HL-60 (cell line): ENCODE results near the gene CPED1.

ENCODE experiments used
- DNase-seq, 2 experiments: peaks; one replicate each; pipeline ENCODE4 v3.0.0-alpha.2; 2010 to 2020; ENCODE audit warnings: low read depth in 1 of 2, low spot score in 1 of 2
- H3K27ac ChIP-seq: fragments of 250-450 bp; sonication (Bioruptor Pico); replicated peaks from 2 replicates; pipeline ENCODE4 v1.5.1; 2020; ENCODE audit warnings: mild to moderate bottlenecking, moderate library complexity
- H3K27me3 ChIP-seq: fragments of 250-450 bp; sonication (Bioruptor Pico); 2 replicates; pipeline ENCODE4 v1.5.1; 2021; ENCODE audit warnings: mild to moderate bottlenecking, moderate library complexity; ENCODE audit not compliant: insufficient read depth, poor library complexity, severe bottlenecking
- H3K4me3 ChIP-seq: replicated peaks from 2 replicates; pipeline ENCODE4 v1.5.1; 2011; ENCODE audit warnings: mild to moderate bottlenecking, control low read depth, low read length; ENCODE audit not compliant: insufficient read depth
- GABPA ChIP-seq: IDR thresholded peaks from 2 replicates; pipeline ENCODE4 v1.6.1; 2012; ENCODE audit warnings: low read depth
- POLR2AphosphoS5 ChIP-seq: IDR thresholded peaks from 2 replicates; pipeline ENCODE4 v1.6.1; 2012; ENCODE audit warnings: low read depth
- SPI1 ChIP-seq: IDR thresholded peaks from 2 replicates; pipeline ENCODE4 v1.6.1; 2012; ENCODE audit warnings: low read depth, mild to moderate bottlenecking, borderline replicate concordance
- TF ChIP-seq, protein P1 (sequence below): IDR thresholded peaks from 2 replicates; pipeline ENCODE4 v1.6.1; 2012; ENCODE audit warnings: low read depth; ENCODE audit not compliant: insufficient replicate concordance
- TF ChIP-seq, protein P2 (sequence below): IDR thresholded peaks from one replicate; pipeline ENCODE4 v1.5.1; 2011; ENCODE audit warnings: low read length, control low read depth, inconsistent platforms; ENCODE audit not compliant: insufficient read depth

Gene CPED1

DNA sequence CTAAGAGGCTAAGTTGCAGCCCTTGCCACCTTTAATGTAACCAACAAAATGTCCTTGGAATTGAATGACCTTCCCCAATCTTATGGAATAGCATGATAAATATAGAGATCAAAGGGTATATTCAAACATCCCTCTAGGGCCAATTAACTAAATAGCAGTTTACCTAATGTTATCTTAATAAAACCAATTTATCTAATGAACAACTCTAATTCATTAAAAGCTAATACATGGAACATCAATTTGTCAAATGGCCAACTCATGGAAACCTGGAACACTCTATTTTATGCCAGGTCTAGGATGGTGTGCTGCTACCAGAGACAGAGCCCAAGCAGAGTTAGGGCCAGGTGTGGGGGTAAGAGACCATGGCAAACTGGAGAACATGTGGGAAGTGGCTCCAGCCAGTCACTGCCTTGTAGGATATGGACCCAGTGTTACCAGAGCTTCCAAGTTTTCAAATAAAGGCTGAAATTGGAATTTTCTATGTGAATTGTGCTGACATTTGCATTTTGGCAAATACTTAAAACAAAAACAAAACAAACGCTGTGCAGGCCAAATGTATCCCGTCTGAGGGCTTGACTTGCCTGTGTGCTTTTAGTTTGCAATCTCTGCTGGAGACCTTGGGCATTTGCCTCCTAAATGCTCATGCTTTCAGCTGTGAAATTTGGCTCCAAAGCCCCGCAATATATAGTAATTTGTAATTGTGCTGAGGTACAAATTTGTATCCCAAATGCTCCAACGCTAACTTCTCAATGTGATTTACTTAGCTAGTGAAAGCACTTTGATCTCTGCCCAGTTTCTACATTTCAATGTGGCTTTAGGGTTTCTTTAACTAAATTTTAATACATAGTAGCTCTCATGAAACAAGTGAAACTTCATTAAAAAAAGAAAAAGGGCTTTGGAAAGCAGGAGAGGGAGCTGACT lies 55.1 kb downstream of the CPED1 start:
- TF ChIP-seq POLR2AphosphoS5 (no peak), SPI1 (no peak), GABPA (no peak)
- TF ChIP-seq, protein P1, sequence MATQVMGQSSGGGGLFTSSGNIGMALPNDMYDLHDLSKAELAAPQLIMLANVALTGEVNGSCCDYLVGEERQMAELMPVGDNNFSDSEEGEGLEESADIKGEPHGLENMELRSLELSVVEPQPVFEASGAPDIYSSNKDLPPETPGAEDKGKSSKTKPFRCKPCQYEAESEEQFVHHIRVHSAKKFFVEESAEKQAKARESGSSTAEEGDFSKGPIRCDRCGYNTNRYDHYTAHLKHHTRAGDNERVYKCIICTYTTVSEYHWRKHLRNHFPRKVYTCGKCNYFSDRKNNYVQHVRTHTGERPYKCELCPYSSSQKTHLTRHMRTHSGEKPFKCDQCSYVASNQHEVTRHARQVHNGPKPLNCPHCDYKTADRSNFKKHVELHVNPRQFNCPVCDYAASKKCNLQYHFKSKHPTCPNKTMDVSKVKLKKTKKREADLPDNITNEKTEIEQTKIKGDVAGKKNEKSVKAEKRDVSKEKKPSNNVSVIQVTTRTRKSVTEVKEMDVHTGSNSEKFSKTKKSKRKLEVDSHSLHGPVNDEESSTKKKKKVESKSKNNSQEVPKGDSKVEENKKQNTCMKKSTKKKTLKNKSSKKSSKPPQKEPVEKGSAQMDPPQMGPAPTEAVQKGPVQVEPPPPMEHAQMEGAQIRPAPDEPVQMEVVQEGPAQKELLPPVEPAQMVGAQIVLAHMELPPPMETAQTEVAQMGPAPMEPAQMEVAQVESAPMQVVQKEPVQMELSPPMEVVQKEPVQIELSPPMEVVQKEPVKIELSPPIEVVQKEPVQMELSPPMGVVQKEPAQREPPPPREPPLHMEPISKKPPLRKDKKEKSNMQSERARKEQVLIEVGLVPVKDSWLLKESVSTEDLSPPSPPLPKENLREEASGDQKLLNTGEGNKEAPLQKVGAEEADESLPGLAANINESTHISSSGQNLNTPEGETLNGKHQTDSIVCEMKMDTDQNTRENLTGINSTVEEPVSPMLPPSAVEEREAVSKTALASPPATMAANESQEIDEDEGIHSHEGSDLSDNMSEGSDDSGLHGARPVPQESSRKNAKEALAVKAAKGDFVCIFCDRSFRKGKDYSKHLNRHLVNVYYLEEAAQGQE, result no peak
- TF ChIP-seq, protein P2, sequence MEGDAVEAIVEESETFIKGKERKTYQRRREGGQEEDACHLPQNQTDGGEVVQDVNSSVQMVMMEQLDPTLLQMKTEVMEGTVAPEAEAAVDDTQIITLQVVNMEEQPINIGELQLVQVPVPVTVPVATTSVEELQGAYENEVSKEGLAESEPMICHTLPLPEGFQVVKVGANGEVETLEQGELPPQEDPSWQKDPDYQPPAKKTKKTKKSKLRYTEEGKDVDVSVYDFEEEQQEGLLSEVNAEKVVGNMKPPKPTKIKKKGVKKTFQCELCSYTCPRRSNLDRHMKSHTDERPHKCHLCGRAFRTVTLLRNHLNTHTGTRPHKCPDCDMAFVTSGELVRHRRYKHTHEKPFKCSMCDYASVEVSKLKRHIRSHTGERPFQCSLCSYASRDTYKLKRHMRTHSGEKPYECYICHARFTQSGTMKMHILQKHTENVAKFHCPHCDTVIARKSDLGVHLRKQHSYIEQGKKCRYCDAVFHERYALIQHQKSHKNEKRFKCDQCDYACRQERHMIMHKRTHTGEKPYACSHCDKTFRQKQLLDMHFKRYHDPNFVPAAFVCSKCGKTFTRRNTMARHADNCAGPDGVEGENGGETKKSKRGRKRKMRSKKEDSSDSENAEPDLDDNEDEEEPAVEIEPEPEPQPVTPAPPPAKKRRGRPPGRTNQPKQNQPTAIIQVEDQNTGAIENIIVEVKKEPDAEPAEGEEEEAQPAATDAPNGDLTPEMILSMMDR, result no peak
- DNase-seq, result no peak
- H3K27me3 ChIP-seq, result no peaks in the 10 kb centered on the region
- H3K27ac ChIP-seq, result no peak overlapping the region
- no peak overlapping the region for H3K4me3 ChIP-seq

DNA sequence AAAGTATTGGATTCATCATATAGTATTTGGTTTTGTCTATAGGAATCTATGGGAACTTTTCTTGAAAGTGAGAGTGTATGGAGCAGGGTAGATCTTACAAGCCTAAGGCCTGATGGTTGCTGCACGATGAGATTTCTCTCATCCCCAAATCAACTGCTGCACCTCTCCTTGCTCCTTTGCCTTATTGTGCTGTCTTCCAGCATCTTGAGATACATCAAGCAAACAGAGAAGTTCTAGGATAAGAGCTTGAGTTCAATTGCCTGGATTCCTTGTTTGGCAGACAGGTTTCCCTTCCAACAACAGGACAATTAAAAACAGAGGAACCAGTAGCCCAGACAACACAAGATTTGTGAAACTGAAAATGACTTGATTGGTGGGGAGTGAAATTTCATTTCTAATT lies 56.6 kb downstream of the CPED1 start:
- H3K27me3 ChIP-seq, result no peaks in the 10 kb centered on the region
- TF ChIP-seq SPI1 (no peak), GABPA (no peak), POLR2AphosphoS5 (no peak)
- TF ChIP-seq, protein P1, result no peak
- TF ChIP-seq, protein P2, result no peak
- no peak overlapping the region for H3K4me3 ChIP-seq
- DNase-seq, result no peak
- no peak overlapping the region for H3K27ac ChIP-seq

DNA sequence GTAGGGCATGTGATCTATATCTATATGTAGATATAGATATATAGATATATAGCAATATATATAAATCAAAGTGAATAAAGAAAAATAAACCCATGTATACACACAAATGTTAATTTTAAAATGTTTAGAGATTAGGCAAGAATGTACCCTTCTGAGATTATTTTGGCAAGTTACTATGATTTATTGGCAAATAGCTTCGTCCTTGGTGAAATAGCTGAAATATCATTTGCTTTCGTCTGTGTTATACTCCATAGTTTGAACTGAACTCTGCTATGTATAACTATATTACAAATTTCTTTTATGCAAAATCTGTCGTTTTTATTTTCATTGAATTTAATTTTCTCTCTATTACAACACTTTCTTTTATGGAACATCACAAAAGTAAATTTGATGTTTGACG lies 57.5 kb downstream of the CPED1 start:
- H3K27me3 ChIP-seq, result no peaks in the 10 kb centered on the region
- DNase-seq, result no peak
- H3K27ac ChIP-seq, result no peak overlapping the region
- TF ChIP-seq, protein P1, result no peak
- TF ChIP-seq, protein P2, result no peak
- TF ChIP-seq GABPA, result no peak
- no peak for TF ChIP-seq SPI1
- TF ChIP-seq POLR2AphosphoS5, result no peak
- no peak overlapping the region for H3K4me3 ChIP-seq
